GM10266 (cell line): ENCODE data around the gene RALB.
A peak's percentile ranks its signal among the peaks of the same experiment; 100 is the strongest.

Experiments used
- DNase-seq: peaks from one replicate; pipeline ENCODE4 v3.0.0; 2012; ENCODE audit errors: extremely low spot score
- TF ChIP-seq, protein P1 (sequence below): IDR thresholded peaks from 2 replicates; pipeline ENCODE4 v1.5.1; 2012; ENCODE audit warnings: mild to moderate bottlenecking, low read depth; ENCODE audit not compliant: control insufficient read depth, insufficient read depth; ENCODE audit errors: missing control alignments

The RALB gene

DNA sequence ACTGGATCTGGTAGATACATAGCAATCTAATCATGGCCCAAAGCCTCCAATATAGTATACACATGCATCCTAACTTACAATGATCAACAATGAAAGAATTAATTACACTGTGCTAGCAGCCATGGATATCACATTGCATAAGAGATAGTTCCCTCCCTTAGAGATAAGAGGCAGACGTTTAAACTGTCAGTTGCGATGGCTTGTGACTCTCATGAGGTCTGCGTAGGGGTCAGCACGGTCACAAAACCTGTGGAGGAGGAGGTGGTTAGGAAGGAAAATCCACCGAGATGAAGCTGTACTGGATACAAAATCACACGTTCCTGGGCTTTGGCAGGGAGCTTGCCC lies 800 bp upstream of the RALB start:
- DNase-seq: no peak
- TF ChIP-seq, protein P1, sequence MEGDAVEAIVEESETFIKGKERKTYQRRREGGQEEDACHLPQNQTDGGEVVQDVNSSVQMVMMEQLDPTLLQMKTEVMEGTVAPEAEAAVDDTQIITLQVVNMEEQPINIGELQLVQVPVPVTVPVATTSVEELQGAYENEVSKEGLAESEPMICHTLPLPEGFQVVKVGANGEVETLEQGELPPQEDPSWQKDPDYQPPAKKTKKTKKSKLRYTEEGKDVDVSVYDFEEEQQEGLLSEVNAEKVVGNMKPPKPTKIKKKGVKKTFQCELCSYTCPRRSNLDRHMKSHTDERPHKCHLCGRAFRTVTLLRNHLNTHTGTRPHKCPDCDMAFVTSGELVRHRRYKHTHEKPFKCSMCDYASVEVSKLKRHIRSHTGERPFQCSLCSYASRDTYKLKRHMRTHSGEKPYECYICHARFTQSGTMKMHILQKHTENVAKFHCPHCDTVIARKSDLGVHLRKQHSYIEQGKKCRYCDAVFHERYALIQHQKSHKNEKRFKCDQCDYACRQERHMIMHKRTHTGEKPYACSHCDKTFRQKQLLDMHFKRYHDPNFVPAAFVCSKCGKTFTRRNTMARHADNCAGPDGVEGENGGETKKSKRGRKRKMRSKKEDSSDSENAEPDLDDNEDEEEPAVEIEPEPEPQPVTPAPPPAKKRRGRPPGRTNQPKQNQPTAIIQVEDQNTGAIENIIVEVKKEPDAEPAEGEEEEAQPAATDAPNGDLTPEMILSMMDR: no peak

DNA sequence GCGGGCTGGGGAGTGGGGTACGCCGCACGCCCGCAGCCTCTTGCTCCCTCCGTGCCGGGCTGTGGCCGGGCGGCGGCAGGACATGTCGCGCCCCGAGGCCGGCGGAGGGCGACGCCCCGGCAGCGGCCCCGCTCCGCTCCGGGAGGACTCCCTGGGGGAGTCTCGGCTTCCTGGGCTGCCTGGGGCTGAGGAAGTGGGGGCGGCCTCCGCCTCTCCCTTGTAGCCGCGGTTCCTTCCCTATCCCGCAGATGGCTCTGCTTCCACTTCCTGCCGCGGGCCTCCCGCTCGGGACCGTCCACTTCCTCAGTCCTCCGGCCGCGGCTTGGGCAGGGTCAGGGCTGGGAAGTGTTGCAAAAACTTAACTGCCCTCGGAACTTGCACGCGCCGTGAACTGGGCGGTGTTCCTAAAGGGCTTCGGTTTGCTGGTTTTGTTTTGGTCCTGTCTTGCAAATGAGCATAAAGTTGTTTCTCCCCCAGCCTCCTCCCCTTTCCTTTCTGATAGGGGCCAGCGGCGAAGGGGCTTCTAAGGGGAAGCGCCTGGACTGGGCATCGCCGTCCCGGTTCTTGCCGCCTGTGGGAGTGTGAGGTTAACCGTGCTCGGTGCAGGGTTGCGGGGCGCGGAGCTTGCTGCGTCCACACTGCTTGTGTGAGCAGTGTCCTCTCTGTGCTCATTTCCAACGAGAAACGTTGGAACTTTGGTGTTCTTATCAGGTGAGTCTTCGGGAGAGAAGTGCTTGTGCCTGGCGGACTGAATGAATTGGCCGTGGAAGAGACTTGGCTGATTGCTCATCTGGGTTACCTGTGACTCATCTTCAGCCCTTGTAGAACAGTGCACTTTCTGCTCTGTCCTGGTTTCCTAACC lies 600 bp downstream of the RALB start:
- DNase-seq: peak; percentile 74
- TF ChIP-seq, protein P1: peak; percentile 36

DNA sequence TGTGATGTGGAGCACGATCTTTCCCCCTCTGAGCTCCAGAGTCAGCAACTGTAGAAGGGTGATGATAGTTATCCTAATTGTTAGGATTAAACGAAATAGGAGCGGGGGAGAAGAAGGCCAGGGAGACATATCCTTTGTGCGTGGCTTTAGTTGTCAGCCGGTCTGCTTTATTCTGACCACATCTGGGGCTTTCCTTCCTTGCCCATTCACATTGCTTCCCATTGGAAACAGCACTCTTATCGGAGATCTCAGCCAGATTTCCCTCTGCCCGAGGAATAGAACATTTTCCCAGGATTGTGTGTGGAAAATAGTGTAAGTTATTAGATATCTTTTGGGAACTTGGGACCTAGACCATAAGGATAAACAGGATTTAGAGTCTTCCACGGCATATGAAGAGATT lies 1.5 kb downstream of the RALB start:
- TF ChIP-seq, protein P1: no peak

DNA sequence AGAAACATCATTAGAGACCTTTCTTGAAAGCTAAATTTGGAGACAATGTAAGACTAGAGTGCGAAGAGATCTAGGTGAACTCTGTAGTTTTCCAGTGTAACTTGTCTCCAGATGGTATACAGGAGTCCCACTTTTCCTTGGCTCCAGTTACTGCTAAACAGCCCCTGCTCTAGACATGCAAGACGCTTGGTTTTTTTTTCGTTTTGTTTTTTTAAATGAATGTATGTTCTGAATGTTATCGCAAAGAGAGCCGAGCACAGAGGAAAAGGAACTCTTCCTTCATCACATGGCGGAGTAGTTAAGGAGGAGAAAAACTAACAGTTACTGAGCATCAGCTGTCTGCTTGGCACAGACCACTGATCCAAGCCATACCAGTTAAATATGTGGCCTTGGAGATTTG lies 2.4 kb downstream of the RALB start:
- TF ChIP-seq, protein P1: no peak

More for the DNA sequence above, 1.5 kb downstream of the RALB start:
- no peak for DNase-seq

DNA sequence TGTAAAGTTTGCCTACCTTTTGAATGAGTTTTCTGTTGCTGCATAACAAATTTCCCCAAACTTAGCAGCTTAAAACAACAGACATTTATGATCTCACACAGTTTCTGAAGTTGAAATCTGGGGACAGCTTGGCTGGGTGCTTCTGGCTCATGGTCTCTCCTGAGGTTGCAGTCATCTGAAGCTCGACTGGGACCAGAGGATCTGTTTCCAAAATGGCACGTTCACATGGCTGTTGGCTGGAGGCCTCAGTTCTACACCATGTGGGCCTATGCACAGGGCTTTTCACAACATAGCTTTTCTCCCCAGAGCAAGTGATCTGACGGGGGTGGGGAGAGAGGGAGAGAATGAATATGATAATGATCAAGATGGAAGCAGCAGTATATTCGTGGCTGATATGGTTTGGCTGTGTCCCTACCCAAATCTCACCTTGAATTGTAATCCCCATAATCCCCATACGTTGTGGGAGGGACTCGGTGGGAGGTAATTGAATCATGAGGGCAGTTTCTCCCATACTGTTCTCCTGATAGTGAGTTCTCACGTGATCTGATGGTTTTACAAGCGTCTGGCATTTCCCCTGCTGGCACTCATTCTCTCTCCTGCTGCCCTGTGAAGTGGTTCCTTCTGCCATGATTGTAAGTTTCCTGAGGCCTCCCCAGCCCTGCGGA lies 3.5 kb downstream of the RALB start:
- TF ChIP-seq, protein P1: no peak

More for the DNA sequence above, 2.4 kb downstream of the RALB start:
- DNase-seq: no peak

DNA sequence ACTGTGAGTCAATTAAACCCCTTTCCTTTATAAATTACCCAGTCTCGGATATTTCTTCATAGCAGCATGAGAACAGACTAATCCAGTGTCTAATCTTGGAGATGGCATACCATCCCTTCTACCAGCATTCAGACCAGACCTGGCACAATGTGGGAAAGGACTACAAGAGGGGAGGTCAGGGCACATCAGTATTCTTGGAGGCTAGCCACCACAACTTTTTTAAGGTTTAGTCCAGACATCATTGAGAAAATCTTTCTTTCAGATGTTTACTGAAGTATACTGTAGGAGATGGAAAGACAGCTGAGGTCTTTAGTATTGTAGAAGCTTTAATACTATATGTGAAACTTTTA lies 4.0 kb downstream of the RALB start:
- no peak for DNase-seq
- TF ChIP-seq, protein P1: no peak

More for the DNA sequence above, 3.5 kb downstream of the RALB start:
- DNase-seq: no peak

DNA sequence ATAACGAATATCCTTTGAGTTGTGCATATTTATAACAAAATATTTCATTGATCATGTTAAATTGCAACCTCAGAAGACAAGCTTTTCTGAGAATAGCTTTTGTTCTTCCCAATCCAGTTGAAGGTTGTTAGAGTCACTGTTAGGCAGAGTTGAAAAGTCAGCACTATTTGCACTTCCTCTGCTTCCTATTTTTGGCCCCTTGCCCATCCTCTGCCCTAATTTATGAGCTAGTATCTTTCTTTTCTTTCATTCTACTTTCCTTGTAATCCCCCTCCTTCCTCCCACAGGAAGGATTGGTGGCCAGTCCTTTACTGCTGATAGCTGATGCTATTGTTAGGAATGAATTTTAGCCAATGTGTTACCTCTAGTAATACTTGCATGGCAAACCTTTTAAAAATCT lies 4.9 kb downstream of the RALB start:
- TF ChIP-seq, protein P1: no peak
- DNase-seq: no peak
